ENCODE results near the gene ME1. TPM values are rescaled to one million over a fixed set of nuclear protein-coding genes. Genes with fewer than 3 reads are reported as not detected.

ME1 gene
- total RNA-seq, 1 experiment from 2014 or later = 40.5 TPM

DNA sequence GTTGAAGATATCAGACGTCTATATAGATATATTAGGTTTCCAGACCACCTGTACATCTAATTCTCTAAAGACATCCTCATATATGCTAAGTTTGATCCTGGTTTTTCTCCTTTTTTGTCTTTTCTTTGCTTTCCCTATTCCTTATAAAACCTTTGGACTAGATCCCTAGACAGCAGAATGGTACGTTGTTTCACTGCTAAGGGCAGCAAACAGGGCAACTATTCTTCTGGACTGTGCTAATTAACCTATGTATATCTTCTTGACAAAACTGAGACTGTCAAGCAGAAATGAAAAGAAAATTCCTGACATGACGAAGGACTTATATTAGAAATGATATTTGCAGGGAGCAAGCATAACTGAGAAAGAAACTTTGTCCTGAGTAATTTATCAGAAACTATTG lies 19.1 kb downstream of the ME1 start (continued):
- TF ChIP-seq CEBPB (IDR thresholded peaks at IDR 0.05; ENCODE audit: low read depth) (no peak), EGR1 (IDR thresholded peaks at IDR 0.05; ENCODE audit: low read depth) (no peak), JUND (IDR thresholded peaks at IDR 0.05) (no peak), YY1 (IDR thresholded peaks at IDR 0.05; ENCODE audit: extremely low read depth, insufficient replicate concordance, low read depth, low read length) (no peak)
- TF ChIP-seq, protein P1, sequence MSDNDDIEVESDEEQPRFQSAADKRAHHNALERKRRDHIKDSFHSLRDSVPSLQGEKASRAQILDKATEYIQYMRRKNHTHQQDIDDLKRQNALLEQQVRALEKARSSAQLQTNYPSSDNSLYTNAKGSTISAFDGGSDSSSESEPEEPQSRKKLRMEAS (IDR thresholded peaks at IDR 0.05) = no peak

DNA sequence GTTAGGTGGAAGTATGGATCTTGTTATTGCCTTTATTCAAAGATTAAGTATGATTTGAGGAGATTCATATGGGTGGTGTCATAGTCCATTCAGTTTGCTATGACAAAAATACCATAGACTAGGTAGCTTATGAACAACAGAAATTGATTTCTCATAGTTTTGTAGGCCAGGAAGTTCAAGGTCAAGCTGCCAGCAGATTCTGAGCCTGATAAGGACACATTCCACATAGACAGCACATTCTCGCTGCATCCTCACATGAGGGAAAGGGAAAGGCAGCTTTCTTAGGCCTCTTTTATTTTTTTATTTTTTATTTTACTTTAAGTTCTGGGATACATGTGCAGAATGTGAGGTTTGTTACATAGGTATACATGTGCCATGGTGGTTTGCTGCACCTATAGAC lies 27.7 kb downstream of the ME1 start:
- H3K36me3 ChIP-seq (ENCODE audit: control insufficient read depth in 1 of 2, insufficient read depth in 2 of 2, low read length in 2 of 2) = peaks cover 0 to 10% of the 10 kb centered on the region in 2 experiments; a peak in 1 of 4 replicates
- no peak overlapping the region for H2AFZ ChIP-seq (ENCODE audit: low read depth, low read length, poor library complexity, severe bottlenecking)
- ChIA-PET RAD21 (ENCODE audit: low non-redundant PET in 1 of 2, low total read pairs in 2 of 2, uncharacterized antibody in 2 of 2, unreplicated experiment in 2 of 2) (no interaction called here), POLR2A (no interaction called here), CTCF (no interaction called here)
- no peaks in the 10 kb centered on the region for H3K4me1 ChIP-seq (ENCODE audit: control insufficient read depth in 1 of 2, insufficient read depth in 2 of 2, low read length in 2 of 2)
- DNase-seq (ENCODE audit: low read depth, low spot score) (no peak), ATAC-seq (no peak)
- BruUV-seq (replicated peaks) = no TSS peak
- H3K4me3 ChIP-seq (replicated peaks in 1 of 2; ENCODE audit: low read depth in 1 of 2, low read length in 2 of 2) = no peak overlapping the region
- no peaks in the 10 kb centered on the region for H3K9me2 ChIP-seq (ENCODE audit: insufficient read depth)
- H3K27ac ChIP-seq (ENCODE audit: low read depth, low read length) = no peak overlapping the region
- no peaks in the 10 kb centered on the region for H3K9me3 ChIP-seq (ENCODE audit: control insufficient read depth in 1 of 2, insufficient read depth in 1 of 2, low read depth in 1 of 2, low read length in 2 of 2)
- TF ChIP-seq CEBPB (IDR thresholded peaks at IDR 0.05; ENCODE audit: low read depth) (no peak), ZFX (IDR thresholded peaks at IDR 0.05) (no peak), SRF (IDR thresholded peaks at IDR 0.05; ENCODE audit: low read depth) (no peak), FOSL1 (IDR thresholded peaks at IDR 0.05; ENCODE audit: low read depth) (no peak), POLR2AphosphoS5 (IDR thresholded peaks at IDR 0.05; ENCODE audit: low read depth, low read length) (no peak)
- no peaks in the 10 kb centered on the region for H3K79me2 ChIP-seq (ENCODE audit: insufficient read depth, low read length)
- H3K27me3 ChIP-seq (ENCODE audit: insufficient read depth, low read length) = no peaks in the 10 kb centered on the region
- H3K9ac ChIP-seq (ENCODE audit: low read length) = no peak overlapping the region
- intact Hi-C loops (cut with micrococcal nuclease) = no loop called here
- no peaks in the 10 kb centered on the region for H4K20me1 ChIP-seq (ENCODE audit: insufficient read depth)
- H3K4me2 ChIP-seq (ENCODE audit: low read length) = no peak overlapping the region

DNA sequence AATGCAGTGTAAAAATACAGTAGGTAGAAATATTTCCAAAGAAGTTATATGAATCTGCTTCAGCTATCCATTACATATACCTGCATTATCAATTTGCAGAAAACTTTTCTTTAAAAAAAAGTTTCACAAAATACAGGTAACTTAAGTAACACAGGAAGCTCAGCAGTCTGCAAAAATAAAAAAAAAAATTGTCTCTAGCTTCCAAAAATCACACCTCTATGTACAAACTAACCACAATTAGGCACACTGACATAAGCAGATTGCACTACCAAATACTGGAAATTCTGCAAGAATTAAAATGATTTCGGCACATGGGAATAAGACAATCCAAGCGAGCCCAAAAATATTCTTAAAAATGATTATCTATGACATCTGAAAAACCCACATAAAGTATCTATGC lies 41.2 kb downstream of the ME1 start:
- Histone ChIP-seq H3K79me2 (ENCODE audit: insufficient read depth, low read length) (peaks cover 13% of the 10 kb centered on the region), H3K9me2 (ENCODE audit: insufficient read depth) (no peaks in the 10 kb centered on the region), H3K4me2 (ENCODE audit: low read length) (no peak overlapping the region), H3K36me3 (ENCODE audit: control insufficient read depth in 1 of 2, insufficient read depth in 2 of 2, low read length in 2 of 2) (no peaks in the 10 kb centered on the region; a peak in 1 of 4 replicates), H3K4me3 (replicated peaks in 1 of 2; ENCODE audit: low read depth in 1 of 2, low read length in 2 of 2) (no peak overlapping the region), H3K9me3 (ENCODE audit: control insufficient read depth in 1 of 2, insufficient read depth in 1 of 2, low read depth in 1 of 2, low read length in 2 of 2) (no peaks in the 10 kb centered on the region), H4K20me1 (ENCODE audit: insufficient read depth) (no peaks in the 10 kb centered on the region), H3K27me3 (ENCODE audit: insufficient read depth, low read length) (no peaks in the 10 kb centered on the region), H2AFZ (ENCODE audit: low read depth, low read length, poor library complexity, severe bottlenecking) (no peak overlapping the region), H3K9ac (ENCODE audit: low read length) (no peak overlapping the region), H3K27ac (ENCODE audit: low read depth, low read length) (no peak overlapping the region), H3K4me1 (ENCODE audit: control insufficient read depth in 1 of 2, insufficient read depth in 2 of 2, low read length in 2 of 2) (no peaks in the 10 kb centered on the region)
- CTCF ChIA-PET = no interaction called here
- BruUV-seq (replicated peaks) = no TSS peak
- intact Hi-C loops (cut with micrococcal nuclease) = no loop called here
- no peak for ATAC-seq
- POLR2A ChIA-PET = no interaction called here
- RAD21 ChIA-PET (ENCODE audit: low non-redundant PET in 1 of 2, low total read pairs in 2 of 2, uncharacterized antibody in 2 of 2, unreplicated experiment in 2 of 2) = no interaction called here
- TF ChIP-seq EZH2phosphoT487 (IDR thresholded peaks at IDR 0.05; ENCODE audit: borderline replicate concordance) = no peak
- TF ChIP-seq, protein P2, sequence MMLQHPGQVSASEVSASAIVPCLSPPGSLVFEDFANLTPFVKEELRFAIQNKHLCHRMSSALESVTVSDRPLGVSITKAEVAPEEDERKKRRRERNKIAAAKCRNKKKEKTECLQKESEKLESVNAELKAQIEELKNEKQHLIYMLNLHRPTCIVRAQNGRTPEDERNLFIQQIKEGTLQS (IDR thresholded peaks at IDR 0.05) = no peak
- TF ChIP-seq ZFX (IDR thresholded peaks at IDR 0.05) = no peak
- no peak for TF ChIP-seq TCF7L2 (IDR thresholded peaks at IDR 0.05; ENCODE audit: borderline replicate concordance, extremely low read depth, insufficient read depth, insufficient read length)
- no peak for TF ChIP-seq JUND (IDR thresholded peaks at IDR 0.05)
- TF ChIP-seq EZH2 (IDR thresholded peaks at IDR 0.05) = no peak
- no peak for TF ChIP-seq YY1 (IDR thresholded peaks at IDR 0.05; ENCODE audit: extremely low read depth, insufficient replicate concordance, low read depth, low read length)
- no peak for DNase-seq (ENCODE audit: low read depth, low spot score)
